NCI-H82 treated with DMSO at 0.1 percent for 48 hours (cell line): ENCODE measurements around the gene GRK5.
A peak's percentile ranks its signal among the peaks of the same experiment; 100 is the strongest.

Experiments used
- DNase-seq: peaks from one replicate; lab custom pipeline; 2025; ENCODE audit not compliant: unreplicated experiment; lab: John Stamatoyannopoulos, UW

The GRK5 gene

GRCh38 chr10:119197921-119198320 lies 9.4 kb upstream of the GRK5 start:
- no peak for DNase-seq

- DNase-seq: no peak
Observed at GRCh38 chr10:119198438-119198837, 8.9 kb upstream of the GRK5 start.

- peak; percentile 59 for DNase-seq
Observed at GRCh38 chr10:119199231-119199992, 8.0 kb upstream of the GRK5 start.

- no peak for DNase-seq
Observed at GRCh38 chr10:119201233-119201632, 6.1 kb upstream of the GRK5 start.

- no peak for DNase-seq
Observed at GRCh38 chr10:119203006-119203405, 4.4 kb upstream of the GRK5 start.

- DNase-seq: no peak
Observed at GRCh38 chr10:119205894-119206602, 1.3 kb upstream of the GRK5 start.

GRCh38 chr10:119206603-119207365 lies 587 bp upstream of the GRK5 start:
- peak; percentile 31 for DNase-seq

- DNase-seq: peak; percentile 10
Observed at GRCh38 chr10:119207713-119208552, 562 bp downstream of the GRK5 start.

- DNase-seq: no peak
Observed at GRCh38 chr10:119208553-119208940, 1.2 kb downstream of the GRK5 start.

GRCh38 chr10:119209035-119209735 lies 1.8 kb downstream of the GRK5 start:
- peak; percentile 54 for DNase-seq

GRCh38 chr10:119209736-119210355 lies 2.5 kb downstream of the GRK5 start:
- DNase-seq: no peak

- peak; percentile 13 for DNase-seq
Observed at GRCh38 chr10:119210633-119211032, 3.3 kb downstream of the GRK5 start.

- DNase-seq: no peak
Observed at GRCh38 chr10:119211176-119211575, 3.8 kb downstream of the GRK5 start.

- peak; percentile 17 for DNase-seq
Observed at GRCh38 chr10:119211625-119212441, 4.5 kb downstream of the GRK5 start.

GRCh38 chr10:119215371-119215770 lies 8.0 kb downstream of the GRK5 start:
- DNase-seq: no peak

- DNase-seq: no peak
Observed at GRCh38 chr10:119216127-119216526, 8.8 kb downstream of the GRK5 start.

GRCh38 chr10:119217401-119217800 lies 10.0 kb downstream of the GRK5 start:
- DNase-seq: no peak

- DNase-seq: no peak
Observed at GRCh38 chr10:119217991-119218490, 10.7 kb downstream of the GRK5 start.

- DNase-seq: no peak
Observed at GRCh38 chr10:119219871-119220270, 12.5 kb downstream of the GRK5 start.
